Measurements from ENCODE around the gene CCDC89.
"Not testable (repeated sequence)": the region's sequence is repeated elsewhere in the genome, so short reads cannot be mapped to it uniquely, and the experiment has no call there.

Gene CCDC89

GRCh38 chr11:85685125-85685819 is 723 bp downstream of the CCDC89 start:
- peak; percentile 67 for DNase-seq

- DNase-seq: peak; percentile 88
Measured at GRCh38 chr11:85682330-85683305, 3.4 kb downstream of the CCDC89 start.

GRCh38 chr11:85680897-85681296 is 5.1 kb downstream of the CCDC89 start:
- DNase-seq: no peak

- DNase-seq: no peak
Measured at GRCh38 chr11:85679576-85679975, 6.4 kb downstream of the CCDC89 start.

- no peak for DNase-seq
Measured at GRCh38 chr11:85673393-85673792, 12.6 kb downstream of the CCDC89 start.

GRCh38 chr11:85672105-85672902 is 13.7 kb downstream of the CCDC89 start:
- DNase-seq: no peak

GRCh38 chr11:85670949-85671663 is 14.9 kb downstream of the CCDC89 start:
- not testable (repeated sequence) for DNase-seq

- no peak for DNase-seq
Measured at GRCh38 chr11:85668157-85668556, 17.8 kb downstream of the CCDC89 start.

- no peak for DNase-seq
Measured at GRCh38 chr11:85666687-85667086, 19.3 kb downstream of the CCDC89 start.

- DNase-seq: no peak
Measured at GRCh38 chr11:85665733-85666132, 20.3 kb downstream of the CCDC89 start.

- DNase-seq: peak; percentile 95
Measured at GRCh38 chr11:85664615-85665481, 21.1 kb downstream of the CCDC89 start, which contains the start of gene CREBZF. CREBZF (minus strand) TSS chr11:85665129; CDS start chr11:85664875, 254 bp downstream.

- DNase-seq: peak; percentile 85
Measured at GRCh38 chr11:85663753-85664614, 22.0 kb downstream of the CCDC89 start.

GRCh38 chr11:85663080-85663752 is 22.8 kb downstream of the CCDC89 start:
- no peak for DNase-seq

- DNase-seq: no peak
Measured at GRCh38 chr11:85661972-85662664, 23.9 kb downstream of the CCDC89 start.

- DNase-seq: no peak
Measured at GRCh38 chr11:85658180-85658579, 27.8 kb downstream of the CCDC89 start.

- DNase-seq: no peak
Measured at GRCh38 chr11:85656777-85657176, 29.2 kb downstream of the CCDC89 start.

GRCh38 chr11:85654343-85654742 is 31.7 kb downstream of the CCDC89 start:
- not testable (repeated sequence) for DNase-seq

GRCh38 chr11:85652786-85653447 is 33.1 kb downstream of the CCDC89 start:
- DNase-seq: no peak

Measured in left hindlimb (tissue), 1 donor.